ENCODE results near the gene IQSEC3. TPM values are rescaled to one million over a fixed set of nuclear protein-coding genes. Genes with fewer than 3 reads are reported as not detected.
"Not testable (repeated sequence)": the region's sequence is repeated elsewhere in the genome, so short reads cannot be mapped to it uniquely, and the experiment has no call there.

IQSEC3 gene
- total RNA-seq, 2 experiments from 2014 or later = 1.4 to 1.8 TPM

DNA sequence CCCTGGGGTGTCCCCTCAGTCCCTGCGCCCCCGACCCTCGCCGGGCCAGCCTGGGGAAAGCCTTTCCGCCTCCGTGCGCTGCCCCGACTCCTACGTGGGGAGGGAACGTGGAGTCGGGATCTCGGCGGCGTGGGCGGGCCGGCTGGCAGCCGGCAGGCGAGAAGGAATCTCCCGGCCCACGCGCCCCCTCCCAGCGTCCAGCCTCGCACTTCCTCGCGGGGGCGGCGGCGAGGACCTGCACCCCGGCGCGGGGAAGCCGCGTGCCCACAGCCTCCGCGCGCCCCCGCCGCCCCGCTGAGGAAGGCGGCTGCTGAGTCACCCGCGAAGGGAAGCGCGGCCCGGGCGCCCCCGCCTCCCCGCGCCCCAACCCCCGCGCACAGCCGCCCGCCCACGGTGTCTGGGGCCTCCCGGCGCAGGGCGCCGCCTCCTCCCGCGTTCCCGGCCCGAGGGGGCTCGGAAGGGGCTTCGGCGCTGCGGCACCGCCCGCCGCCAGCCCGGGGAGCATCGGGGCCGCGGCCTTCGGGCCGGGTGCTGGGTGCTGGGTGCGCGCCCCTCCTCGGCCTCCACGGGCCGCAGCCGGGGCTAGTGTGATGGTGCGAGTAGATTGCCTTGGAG, 11.3 kb downstream of the IQSEC3 start:
- POLR2A ChIA-PET = not testable (repeated sequence)

DNA sequence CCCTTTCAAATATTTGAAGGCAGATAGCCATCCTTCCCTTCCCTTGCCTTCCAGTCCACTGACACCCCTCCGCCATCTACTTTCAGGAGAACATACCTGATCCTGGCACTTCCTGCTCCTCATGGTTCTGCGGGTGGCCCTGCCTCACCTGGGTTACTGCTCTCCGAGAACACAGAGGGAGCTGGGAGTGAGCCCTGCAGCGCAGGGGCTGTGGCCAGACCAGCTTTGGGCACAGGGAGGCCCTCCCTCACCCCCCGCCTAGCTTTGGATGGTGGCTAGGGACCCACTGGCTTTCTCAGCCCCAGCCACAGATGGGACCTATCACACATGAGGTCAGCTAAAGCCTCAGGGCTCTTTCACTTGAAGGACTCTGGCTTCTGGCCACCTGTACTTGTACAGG, 12.4 kb downstream of the IQSEC3 start:
- CTCF ChIA-PET = no interaction called here

More for the DNA sequence above, 11.3 kb downstream of the IQSEC3 start:
- CTCF ChIA-PET = not testable (repeated sequence)

DNA sequence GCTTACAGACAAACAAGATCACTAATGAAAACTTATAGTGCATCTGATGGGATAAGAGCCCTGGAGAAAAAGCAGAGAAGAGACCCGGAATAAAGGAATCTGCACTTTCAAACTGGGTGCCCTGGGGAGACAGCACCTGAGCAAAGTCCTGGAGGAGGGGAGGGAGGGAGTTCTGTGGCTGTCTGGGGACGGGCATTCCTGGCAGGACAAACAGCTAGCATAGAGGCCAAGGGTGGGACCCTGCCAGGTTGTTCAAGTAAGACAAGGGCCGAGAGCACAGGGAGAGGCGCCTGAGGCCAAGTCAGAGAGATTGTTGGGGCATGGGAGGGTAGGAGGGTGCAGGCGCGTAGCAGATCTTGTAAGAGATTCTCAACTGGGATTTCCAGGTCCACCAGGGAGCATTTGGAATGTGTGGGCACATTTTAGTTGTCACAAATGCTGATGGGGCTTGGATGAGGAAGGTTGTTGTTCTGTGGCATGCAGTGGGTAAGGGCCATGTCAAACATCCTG, 14.2 kb downstream of the IQSEC3 start:
- CTCF ChIA-PET = no interaction called here
- POLR2A ChIA-PET = no interaction called here

More for the DNA sequence above, 12.4 kb downstream of the IQSEC3 start:
- POLR2A ChIA-PET = no interaction called here

DNA sequence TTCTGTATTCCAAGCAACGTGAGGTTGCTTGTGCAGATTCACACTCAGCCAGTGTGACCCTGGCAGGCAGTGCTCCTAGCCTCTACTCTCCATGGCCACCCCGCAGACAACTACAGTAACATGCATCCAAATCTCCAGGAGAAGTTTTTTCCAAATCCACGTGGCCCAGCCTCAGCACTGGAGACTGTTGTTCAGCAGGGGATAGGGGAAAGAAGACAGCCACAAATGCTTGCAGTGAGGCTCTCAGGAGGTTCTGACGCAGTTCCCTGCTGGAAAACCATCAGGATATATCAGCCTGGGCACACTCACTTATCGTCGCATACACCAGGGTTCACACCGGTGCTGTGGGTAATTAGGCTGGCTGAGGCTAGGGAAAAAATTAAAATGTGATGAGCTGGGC, 16.2 kb downstream of the IQSEC3 start:
- POLR2A ChIA-PET = no interaction called here
- CTCF ChIA-PET = no interaction called here

DNA sequence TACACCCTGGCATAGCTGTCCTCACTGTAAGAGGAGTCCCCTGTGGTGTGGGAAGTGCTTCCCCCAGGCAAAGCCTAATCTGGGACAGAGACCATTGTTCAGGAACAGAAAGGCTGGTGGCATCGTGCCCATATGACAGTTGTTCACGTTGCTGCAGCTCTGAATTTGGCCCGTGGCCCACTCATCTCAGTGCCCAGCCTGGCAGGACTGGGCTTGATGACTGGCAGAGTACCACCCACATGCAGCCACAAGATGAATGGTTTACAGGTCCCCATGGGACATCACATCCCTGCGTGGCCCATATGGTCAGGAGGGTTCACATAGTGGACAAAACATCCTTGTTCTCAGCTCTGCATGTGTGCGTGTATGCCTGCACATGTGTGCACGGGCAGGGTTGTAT, 17.5 kb downstream of the IQSEC3 start:
- ChIA-PET CTCF (no interaction called here), POLR2A (no interaction called here)

DNA sequence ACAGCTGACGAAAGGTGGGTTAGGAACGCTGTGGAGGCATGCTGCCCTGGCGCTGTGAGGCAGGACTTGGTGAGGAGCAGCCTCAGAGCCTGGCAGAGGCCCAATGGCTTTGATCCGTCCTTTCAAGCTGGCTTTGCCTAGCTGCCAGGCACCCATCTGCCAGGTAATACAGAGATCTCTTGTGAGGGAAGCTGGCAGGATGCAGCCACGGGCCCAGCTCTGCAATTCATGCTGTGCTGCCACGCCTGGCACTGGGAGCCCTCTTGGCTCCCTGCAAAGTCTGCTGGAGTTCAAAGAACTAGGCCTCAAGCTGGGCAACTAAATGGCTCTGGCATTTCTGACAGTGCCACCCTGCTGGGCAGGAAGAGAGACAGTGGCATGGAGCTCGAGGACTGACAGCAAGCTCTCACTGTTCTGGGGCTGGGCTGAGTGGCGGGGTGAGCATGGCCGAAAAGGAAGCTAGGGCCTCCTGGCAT, 18.7 kb downstream of the IQSEC3 start:
- CTCF ChIA-PET = no interaction called here
- POLR2A ChIA-PET = no interaction called here

DNA sequence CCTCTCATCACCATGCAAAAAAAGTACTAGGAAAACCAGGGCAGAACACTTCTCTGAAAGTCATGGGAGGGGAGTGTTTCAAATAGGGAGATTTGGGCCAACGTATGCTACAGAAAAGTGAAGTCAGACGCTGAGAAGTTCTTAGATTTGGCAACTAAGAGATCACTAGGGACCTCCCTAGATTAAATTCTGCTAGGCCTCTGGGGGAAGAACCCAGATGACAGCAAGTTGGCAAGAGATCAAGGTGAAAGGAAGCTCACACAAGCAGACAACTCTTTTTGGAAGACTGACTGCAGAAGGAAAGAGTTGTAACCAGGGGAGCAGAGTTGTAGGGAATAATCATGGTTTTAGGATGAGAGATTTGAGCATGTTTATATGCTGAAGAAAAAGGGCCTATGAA, 20.7 kb downstream of the IQSEC3 start:
- ChIA-PET POLR2A (no interaction called here), CTCF (no interaction called here)

DNA sequence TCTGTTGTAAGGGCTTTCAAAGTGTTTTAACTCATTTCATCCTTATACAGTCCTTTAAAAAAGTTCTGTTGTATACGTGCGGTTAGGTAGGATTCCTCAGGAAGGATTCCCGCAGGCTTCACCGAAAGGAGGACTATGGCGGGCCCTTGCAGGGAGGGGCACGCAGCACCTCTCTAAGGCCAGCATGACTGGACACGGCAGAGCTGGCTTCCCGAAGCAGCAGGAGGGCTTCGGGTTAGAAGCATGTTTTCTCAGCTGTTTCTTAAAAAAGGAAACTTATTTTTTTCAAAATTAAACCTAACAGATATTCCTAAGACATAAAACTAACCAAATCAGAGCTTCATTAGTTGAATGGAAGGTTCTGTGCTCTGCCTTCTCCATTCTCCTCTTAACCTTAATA, 21.3 kb downstream of the IQSEC3 start:
- ChIA-PET POLR2A (no interaction called here), CTCF (no interaction called here)

DNA sequence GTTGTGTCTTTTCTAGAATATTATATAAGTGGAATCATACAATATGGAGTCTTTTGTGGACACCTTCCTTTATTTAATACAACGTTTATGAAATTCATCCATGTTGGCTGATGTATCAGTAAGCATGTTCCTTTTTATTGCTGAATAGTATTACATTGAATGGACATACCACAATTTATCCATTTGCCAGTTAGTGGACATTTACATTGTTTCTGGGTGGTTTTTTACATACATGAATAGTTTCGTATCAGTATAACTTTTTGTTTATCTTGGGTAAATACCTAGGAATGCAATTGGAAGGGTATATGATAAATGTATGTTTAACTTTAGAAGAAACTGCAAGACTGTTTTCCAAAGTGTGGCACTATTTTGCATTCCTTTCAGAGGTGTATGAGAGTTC, 23.1 kb downstream of the IQSEC3 start:
- ChIA-PET CTCF (no interaction called here), POLR2A (no interaction called here)

DNA sequence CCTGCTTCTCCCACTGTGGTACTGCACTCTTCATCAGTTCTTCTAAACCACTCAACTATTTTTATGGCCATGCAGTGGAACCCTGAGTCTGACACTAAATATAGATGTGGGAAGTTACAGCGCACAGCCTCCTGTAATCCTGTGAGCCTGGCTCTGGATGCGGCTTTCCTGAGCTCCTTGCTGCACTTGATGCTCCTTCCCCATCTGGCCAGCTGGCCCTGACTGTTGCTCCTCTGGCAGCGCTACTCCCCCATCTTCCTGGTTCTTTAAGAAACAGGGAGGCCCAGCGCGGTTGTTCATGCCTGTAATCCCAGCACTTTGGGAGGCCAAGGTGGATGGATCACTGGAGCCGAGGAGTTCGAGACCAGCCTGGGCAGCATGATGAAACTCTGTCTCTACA, 24.6 kb downstream of the IQSEC3 start:
- ChIA-PET CTCF (no interaction called here), POLR2A (no interaction called here)

DNA sequence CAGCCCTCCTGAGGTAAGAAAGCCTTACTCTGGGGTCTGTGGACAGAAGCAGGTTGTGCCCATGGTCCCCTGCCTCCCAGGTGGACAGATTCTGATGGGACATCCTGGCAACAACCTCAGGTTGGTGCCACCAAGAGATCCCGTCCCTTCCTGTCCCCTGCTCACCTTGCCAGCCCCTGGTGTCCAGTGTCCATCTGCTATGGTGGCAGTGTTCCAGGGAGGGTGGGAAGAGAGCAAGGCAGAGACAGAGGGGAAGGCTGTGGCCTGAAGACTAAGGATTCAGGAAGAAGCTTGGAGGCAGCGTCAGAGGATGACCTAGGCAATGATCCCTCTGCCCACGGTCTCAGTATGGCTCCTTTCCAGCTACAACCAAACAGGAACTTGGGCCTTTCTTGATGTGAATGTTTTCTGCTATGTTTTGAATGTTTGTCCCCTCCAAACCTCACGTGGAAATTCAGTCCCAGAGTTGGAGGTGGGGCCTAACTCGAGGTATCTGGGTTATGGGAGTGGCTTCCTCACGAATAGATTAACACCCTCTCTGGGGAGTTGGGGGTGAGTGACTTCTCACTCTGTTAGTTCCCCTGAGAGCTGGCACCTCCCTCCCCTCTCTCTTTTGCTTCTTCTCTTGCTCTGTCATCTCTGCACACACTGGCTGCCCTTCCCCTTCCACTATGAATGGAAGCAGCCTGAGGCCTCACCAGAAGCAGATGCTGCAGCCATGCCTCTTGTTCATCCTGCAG, 26.9 kb downstream of the IQSEC3 start:
- CTCF ChIA-PET = no interaction called here
- POLR2A ChIA-PET = no interaction called here

DNA sequence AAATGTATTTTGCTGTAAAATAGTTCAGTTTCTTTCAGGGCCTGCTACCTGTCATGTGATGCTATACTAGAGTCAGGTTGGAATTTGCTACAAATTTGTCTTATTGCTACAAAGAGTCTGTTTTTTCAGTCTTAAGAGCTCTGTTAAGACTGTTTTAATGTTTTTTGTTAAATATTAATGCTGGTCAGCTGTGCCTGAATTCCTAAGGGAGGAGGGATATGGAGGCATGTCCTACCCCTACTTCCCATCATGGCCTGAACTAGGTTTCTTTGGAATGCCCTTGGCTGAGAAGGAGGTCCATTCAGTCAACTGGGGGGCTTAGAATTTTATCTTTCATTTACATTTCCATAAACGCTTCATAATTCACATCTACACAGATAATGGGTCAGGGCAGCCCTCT, 30.0 kb downstream of the IQSEC3 start:
- CTCF ChIA-PET = no interaction called here

DNA sequence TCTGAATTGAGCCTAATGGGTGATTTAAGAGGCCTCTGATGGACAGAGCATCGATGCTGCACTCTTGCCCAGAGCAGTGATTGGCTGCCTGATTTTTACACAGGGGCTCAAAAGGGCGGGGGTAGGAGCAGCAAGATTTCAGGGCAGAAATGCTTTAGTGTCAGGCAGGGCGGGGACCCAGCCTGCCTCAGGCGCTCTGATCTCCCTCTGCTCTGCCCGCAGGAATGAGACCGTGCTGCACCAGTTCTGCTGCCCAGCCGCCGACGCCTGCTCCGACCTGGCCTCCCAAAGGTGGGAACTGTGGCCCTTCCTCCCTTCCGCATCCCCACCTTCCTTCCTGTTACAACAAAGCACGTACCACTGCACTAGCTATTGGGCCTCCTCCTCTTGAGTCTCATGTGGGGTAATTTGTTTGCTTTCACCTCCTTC, 32.4 kb downstream of the IQSEC3 start:
- CTCF ChIA-PET = no interaction called here

More for the DNA sequence above, 30.0 kb downstream of the IQSEC3 start:
- POLR2A ChIA-PET = no interaction called here

DNA sequence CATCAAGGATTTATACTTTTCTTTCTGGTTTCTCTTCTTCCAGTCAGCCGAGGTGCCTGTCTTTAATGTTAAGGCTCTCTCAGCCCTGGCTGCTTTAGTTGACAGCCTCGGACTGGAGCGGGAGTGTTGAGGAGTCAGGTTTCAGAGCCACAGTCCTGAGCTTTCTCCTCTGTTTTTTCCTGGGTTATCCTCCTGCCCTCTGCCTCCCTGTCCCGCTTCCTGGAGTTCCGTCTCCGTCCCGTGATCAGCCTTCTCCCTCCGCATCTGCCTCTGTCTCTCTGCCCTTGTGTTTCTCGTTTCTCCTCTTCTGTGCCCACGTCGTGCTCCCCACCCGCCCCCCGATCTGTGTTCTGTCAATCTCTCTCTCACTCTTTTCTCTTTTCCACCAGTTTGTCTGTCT, 33.0 kb downstream of the IQSEC3 start:
- CTCF ChIA-PET = no interaction called here
- POLR2A ChIA-PET = no interaction called here

More for the DNA sequence above, 32.4 kb downstream of the IQSEC3 start:
- POLR2A ChIA-PET = no interaction called here

DNA sequence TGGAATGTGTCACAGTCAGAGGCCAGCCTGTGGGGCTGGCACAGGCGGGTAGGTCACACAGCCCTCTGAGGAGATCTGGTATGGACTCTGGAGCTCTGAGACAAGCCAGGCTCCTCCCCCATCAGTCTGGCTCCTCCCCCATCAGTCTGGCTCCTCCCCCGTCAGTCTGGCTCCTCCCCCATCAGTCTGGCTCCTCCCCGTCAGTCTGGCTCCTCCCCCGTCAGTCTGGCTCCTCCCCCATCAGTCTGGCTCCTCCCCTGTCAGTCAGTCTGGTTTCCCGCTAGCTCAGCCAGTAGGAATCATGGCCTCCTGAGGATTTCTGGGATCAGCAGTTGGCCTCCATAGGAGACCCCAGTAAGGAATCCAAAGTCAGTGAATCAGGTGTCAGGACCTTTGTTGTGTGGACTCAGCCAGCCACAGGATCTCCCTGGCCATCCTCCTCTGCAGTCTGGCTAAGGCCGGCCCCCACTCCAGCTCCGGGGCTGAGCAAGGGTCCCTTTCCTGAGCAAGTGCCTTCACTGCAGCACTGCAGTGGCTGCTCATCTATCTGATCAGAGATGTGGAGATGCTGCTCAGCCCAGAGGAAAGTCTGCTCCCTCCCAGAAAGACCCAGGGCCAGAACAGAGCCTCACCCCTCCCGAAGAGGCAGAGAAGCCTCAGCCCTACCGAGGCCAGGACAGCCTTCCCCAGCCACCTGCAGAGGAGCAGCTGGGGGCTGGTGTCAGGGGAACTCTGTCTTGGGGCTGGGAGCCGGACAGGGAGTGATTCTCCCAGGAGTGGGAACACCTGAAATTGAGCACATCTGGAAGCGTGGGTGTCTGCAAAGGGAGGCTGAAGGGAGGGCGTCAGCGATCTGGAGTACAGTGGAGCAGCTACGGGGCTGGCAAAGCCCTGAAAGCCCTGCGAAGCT, 35.7 kb downstream of the IQSEC3 start:
- POLR2A ChIA-PET = no interaction called here
- CTCF ChIA-PET = no interaction called here

DNA sequence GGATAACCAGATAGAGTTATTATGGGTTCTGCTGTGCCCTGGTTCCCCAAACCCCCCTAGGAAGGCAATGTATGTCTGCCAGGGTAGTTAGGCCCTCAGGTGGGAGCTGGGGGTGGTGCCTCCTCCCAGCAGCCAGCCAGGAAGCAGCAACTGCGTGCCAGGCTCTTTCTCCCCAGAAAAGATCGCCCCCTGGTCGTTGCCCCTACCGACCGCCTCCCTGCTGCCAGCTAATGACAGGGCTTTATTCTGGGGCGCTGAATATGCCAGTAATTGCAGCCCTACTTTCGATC, 36.3 kb downstream of the IQSEC3 start:
- CTCF ChIA-PET = no interaction called here

DNA sequence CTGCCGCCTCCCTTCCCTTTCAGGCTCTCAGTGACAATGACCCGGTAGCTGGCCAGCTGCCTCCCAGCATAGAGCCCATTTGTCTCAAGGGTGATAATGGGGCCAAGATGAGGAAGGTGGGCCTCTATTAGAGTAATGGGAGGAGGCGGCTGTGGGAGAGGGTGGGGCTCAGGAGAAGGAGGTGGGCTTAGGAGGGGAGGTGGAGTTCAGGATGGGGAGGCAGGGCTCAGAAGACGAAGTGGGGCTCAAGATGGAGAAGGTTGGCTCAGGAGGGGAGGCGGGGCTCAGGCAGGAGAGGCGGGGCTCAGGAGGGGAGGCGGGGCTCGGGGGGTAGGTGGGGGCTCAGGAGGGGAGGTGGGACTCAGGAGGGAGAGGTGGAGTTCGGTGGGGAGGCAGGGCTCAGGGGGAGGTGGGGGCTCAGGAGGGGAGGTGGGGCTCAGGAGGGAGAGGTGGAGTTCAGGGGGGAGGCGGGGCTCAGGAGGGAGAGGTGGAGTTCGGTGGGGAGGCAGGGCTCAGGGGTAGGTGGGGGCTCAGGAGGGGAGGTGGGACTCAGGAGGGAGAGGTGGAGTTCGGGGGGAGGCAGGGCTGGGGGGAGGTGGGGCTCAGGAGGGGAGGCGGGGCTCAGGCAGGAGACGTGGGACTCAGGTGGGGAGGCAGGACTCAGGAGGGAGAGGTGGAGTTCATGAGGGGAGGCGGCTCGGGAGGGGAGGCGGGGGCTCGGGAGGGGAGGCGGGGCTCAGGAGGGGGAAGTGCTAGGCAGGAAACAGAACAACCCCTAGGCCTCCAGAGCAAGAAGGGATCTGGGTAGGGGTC, 36.8 kb downstream of the IQSEC3 start:
- ChIA-PET POLR2A (no interaction called here), CTCF (no interaction called here)

More for the DNA sequence above, 36.3 kb downstream of the IQSEC3 start:
- POLR2A ChIA-PET = no interaction called here

DNA sequence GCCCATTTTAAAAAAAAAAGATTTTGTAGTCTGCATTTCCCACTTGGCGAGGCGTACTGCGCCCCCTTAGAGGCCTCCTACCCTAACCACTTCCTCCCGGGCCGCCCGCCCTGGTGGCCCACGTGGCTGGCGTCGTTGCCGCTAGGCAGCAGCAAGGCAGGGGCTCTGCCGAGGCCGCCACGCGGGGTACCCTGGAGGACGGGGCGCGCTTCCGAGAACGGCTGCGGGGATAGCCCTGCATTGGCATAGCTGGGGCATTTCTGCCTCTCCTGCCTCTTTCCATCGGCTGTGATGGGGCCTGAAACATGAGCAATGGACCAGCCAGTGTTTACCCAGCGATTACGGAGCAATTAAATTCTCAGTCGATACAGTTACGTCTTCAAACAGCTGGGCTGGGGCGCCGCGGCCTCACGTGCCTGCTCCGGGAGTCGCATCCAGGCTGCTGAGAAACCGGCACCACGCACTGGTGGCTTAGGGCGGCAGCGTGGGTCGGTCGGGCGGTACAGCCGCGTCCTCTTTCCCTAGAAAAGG, 38.0 kb downstream of the IQSEC3 start:
- ChIA-PET POLR2A (no interaction called here), CTCF (no interaction called here)

DNA sequence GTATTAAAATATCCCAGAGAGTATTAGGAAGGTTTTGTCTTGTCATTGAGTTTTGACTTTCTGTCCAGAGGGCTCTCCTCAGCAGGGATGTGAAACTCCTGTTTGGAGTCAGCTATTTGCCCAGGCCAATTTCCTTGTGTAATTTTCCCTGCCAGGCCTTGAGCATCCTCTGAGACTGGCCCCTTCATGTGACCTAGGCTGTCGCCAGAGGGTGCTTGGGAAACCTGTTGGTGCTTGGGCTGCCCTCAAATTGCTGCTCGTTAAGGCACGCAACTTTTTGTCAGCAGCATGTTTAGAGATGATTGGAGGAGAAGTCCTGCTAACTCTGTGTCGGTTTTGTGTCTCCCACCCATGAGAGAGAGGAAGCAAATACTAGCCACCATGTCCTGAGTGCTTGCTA, 39.1 kb downstream of the IQSEC3 start:
- POLR2A ChIA-PET = no interaction called here
- CTCF ChIA-PET = no interaction called here

DNA sequence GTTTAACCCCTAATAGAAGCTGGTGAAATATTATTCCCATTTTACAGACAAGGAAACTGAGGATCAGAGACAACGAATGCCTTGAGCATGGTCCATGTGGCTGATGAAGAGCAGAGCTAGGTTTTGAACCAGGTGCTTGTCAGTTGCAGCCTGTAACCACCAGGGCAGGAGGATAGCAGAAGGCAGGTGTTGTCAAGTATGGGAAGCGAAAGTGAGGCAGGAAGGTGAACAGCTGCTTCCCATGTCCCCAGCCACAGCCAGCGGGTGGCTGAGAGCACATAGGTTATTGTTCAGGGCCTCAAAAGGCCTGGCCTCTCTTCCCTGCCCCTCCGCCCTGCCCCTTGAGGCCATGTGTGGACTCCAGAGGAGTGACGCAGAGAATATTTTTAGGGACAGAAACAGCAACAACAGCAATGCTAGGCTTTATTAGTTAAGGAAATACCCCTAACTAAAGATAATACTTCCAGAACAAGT, 39.6 kb downstream of the IQSEC3 start:
- ChIA-PET POLR2A (no interaction called here), CTCF (no interaction called here)

Measured in activated CD8-positive, alpha-beta memory T cell treated with anti-CD3 and anti-CD28 coated beads for 36 hours (primary cell).